GM03348 (cell line): ENCODE results near the gene NFAT5.
"Not testable (repeated sequence)": the region's sequence is repeated elsewhere in the genome, so short reads cannot be mapped to it uniquely, and the experiment has no call there.

Experiments
- DNase-seq: peaks from one replicate; pipeline ENCODE4 v3.0.0; 2012; ENCODE audit warnings: low spot score

NFAT5 gene

GRCh38 chr16:69637206-69637865 lies 71.6 kb downstream of the NFAT5 start:
- DNase-seq: not testable (repeated sequence)

GRCh38 chr16:69643997-69644396 lies 78.2 kb downstream of the NFAT5 start:
- not testable (repeated sequence) for DNase-seq

GRCh38 chr16:69644790-69645189 lies 79.0 kb downstream of the NFAT5 start:
- DNase-seq: no peak

GRCh38 chr16:69647020-69647419 lies 81.3 kb downstream of the NFAT5 start:
- no peak for DNase-seq

GRCh38 chr16:69651217-69651616 lies 85.5 kb downstream of the NFAT5 start:
- DNase-seq: no peak

GRCh38 chr16:69654280-69654931 lies 88.6 kb downstream of the NFAT5 start:
- DNase-seq: no peak

- DNase-seq: no peak
These were observed 94.4 kb downstream of the NFAT5 start for GRCh38 chr16:69660166-69660565.

GRCh38 chr16:69662901-69663300 lies 97.1 kb downstream of the NFAT5 start:
- DNase-seq: no peak

GRCh38 chr16:69663846-69664245 lies 98.1 kb downstream of the NFAT5 start:
- no peak for DNase-seq

GRCh38 chr16:69669577-69669976 lies 103.8 kb downstream of the NFAT5 start:
- DNase-seq: no peak

GRCh38 chr16:69672315-69672997 lies 106.7 kb downstream of the NFAT5 start:
- no peak for DNase-seq

- DNase-seq: no peak
These were observed 107.4 kb downstream of the NFAT5 start for GRCh38 chr16:69672998-69673713.

GRCh38 chr16:69680358-69680757 lies 114.6 kb downstream of the NFAT5 start:
- no peak for DNase-seq

- DNase-seq: no peak
These were observed 122.8 kb downstream of the NFAT5 start for GRCh38 chr16:69688589-69688988.

GRCh38 chr16:69691980-69692911 lies 126.5 kb downstream of the NFAT5 start:
- peak; percentile 49 for DNase-seq

- no peak for DNase-seq
These were observed 128.2 kb downstream of the NFAT5 start for GRCh38 chr16:69693916-69694315.

GRCh38 chr16:69698404-69698803 lies 132.6 kb downstream of the NFAT5 start:
- DNase-seq: no peak

- DNase-seq: no peak
These were observed 134.1 kb downstream of the NFAT5 start for GRCh38 chr16:69699915-69700314.

- no peak for DNase-seq
These were observed 135.7 kb downstream of the NFAT5 start for GRCh38 chr16:69701452-69701851.

GRCh38 chr16:69701866-69702265 lies 136.1 kb downstream of the NFAT5 start:
- no peak for DNase-seq

- DNase-seq: peak; percentile 47
These were observed 137.9 kb downstream of the NFAT5 start for GRCh38 chr16:69703638-69704037.
